ENCODE data around the gene STX18. TPM values are rescaled to one million over a fixed set of nuclear protein-coding genes. Genes with fewer than 3 reads are reported as not detected.
"Not testable (repeated sequence)": the region's sequence is repeated elsewhere in the genome, so short reads cannot be mapped to it uniquely, and the experiment has no call there.

STX18 gene
- polyA plus RNA-seq, 1 donor from 2014 or later = 28.3 TPM

DNA sequence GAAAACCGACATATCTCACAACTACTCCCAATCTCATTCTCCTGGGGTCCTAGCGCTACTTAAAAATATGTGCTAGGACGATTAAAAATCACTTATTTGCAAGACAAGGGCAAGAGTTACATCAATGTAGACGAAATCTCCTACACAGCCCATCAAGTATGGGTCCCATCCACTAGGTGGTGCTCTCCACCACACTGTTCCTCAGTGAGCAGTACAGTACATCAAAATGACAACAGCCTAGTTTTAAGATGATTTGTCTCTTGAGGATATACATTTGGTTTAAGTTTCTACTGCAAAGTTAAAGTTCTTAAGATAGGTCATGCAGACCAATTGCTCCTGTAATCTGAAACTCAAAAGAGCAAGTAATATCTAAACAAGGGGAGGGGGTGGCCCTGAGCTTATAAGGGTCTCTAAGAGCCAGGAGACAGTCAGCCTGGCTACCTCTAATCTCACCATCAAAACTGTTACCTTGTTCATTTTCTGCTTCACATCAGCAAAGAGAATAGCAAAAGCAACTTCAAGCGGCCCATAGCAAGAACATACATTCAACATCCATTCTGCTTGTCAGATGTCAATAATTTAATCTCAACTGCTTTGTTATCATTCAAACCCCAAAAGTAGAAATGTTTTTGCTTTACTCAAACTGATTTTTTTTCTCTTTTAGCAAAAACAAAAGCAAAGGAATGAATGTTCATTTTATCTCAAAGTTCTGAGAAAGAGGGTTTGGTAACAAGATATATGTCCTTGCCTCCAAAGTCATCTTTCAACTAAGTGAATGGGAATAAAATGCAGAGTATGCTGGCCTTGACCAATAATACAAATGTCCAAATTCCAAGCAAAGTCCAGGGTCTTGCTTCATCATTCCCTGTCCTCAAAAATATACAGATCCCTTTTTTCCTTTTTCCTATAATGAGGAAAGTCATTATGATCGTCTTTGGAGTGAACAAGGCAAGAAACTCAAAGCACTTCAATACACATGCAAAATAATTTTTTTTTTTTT lies 53.1 kb downstream of the STX18 start:
- H3K36me3 Mint-ChIP-seq = peaks cover 4% of the 10 kb centered on the region
- H3K4me1 Mint-ChIP-seq = peaks cover 7 to 14% (median 10%) of the 10 kb centered on the region in 3 donors
- no peak overlapping the region for H3K4me3 Mint-ChIP-seq
- no peaks in the 10 kb centered on the region for H3K9me3 Mint-ChIP-seq
- no peaks in the 10 kb centered on the region for H3K27me3 Mint-ChIP-seq
- no peak overlapping the region for H3K27ac Mint-ChIP-seq

GRCh38 chr4:4486969-4487368 lies 54.9 kb downstream of the STX18 start:
- H3K27me3 Mint-ChIP-seq = no peaks in the 10 kb centered on the region
- no peaks in the 10 kb centered on the region for H3K9me3 Mint-ChIP-seq
- peaks cover 4 to 12% (median 11%) of the 10 kb centered on the region in 3 donors for H3K4me1 Mint-ChIP-seq

DNA sequence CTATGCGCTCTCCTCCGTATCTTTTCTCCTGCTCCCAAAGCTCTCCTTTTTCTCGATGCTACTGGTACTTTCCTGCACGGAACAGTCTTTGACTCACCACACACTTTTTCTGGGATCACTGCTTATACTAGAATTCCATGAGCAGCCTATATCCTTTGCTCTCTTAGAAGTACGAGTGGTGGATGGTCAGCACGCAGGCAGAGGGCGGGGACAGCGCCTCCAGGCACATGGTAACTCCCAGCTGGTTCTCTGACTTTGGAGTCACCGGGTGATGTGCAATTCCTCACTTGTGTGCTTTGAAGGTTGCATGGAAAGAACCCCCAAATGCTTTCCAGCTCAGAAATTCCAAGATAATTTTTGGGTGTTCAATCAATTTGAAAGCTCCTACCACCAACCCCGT lies 56.0 kb downstream of the STX18 start:
- Mint-ChIP-seq H3K27me3 (no peaks in the 10 kb centered on the region), H3K9me3 (no peaks in the 10 kb centered on the region), H3K36me3 (peaks cover 8% of the 10 kb centered on the region), H3K4me3 (no peak overlapping the region), H3K4me1 (peaks cover 7 to 11% (median 9%) of the 10 kb centered on the region in 3 donors), H3K27ac (no peak overlapping the region)

More at GRCh38 chr4:4486969-4487368, 54.9 kb downstream of the STX18 start:
- H3K36me3 Mint-ChIP-seq = peaks cover 8% of the 10 kb centered on the region
- no peak overlapping the region for H3K4me3 Mint-ChIP-seq
- H3K27ac Mint-ChIP-seq = no peak overlapping the region

DNA sequence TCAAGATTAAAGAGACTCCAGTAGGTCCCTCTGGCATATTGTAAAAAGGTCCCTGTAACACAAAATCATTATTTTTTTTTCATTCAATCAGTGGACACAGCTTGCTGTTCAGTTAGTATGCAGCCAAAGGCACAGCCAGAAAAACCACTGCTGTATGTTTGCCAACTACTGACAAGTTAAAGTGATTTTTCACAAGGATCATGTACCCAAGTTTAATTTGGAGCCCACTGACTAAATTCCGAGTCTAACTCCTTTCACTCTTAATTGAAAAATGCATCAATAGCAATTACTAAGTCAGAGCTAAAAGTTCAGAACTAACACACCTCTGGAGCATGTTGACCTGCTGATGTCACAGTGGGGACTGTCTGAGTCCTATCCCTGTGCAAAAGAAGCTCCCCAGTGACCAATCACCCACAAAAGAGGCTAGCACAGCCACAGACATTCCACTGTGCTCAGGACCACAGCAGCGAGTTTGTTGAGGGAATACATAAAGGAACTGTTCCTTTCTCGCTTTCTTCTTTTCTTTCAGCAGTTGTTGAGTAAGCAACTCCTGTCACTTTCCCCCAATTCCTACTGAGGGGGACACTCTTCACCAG lies 60.4 kb downstream of the STX18 start:
- Mint-ChIP-seq H3K4me3 (no peak overlapping the region), H3K27me3 (no peaks in the 10 kb centered on the region), H3K27ac (no peak overlapping the region), H3K9me3 (no peaks in the 10 kb centered on the region), H3K36me3 (peaks cover 15% of the 10 kb centered on the region), H3K4me1 (peaks cover 7 to 17% (median 10%) of the 10 kb centered on the region in 3 donors)

- Mint-ChIP-seq H3K4me3 (no peak overlapping the region), H3K27me3 (no peaks in the 10 kb centered on the region), H3K9me3 (no peaks in the 10 kb centered on the region), H3K4me1 (peaks cover 7 to 17% (median 10%) of the 10 kb centered on the region in 3 donors), H3K27ac (peak overlapping the region in 1 of 3 donors; percentile 40), H3K36me3 (peaks cover 16% of the 10 kb centered on the region)
Measured at GRCh38 chr4:4480685-4481398, 61.0 kb downstream of the STX18 start.

DNA sequence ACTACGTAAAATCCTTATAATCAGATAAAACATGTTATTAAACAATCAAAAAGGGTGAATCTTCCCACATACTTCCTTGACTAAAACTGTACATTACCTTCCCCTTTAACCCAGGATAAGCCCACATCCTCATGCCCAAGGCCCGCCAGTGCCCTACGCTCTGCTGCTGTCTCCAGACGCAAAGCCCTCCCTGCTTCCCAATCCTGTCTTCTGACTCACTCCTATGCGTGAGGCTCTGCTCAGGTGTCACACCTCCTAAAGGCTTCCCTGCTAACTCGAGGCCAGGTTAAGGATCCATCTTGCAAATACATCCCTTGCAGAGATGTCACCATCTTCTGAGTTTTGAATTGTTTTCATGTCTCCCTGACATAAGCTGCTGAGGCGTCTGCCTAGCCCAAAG lies 61.6 kb downstream of the STX18 start:
- Mint-ChIP-seq H3K9me3 (no peaks in the 10 kb centered on the region), H3K4me1 (peaks cover 7 to 17% (median 10%) of the 10 kb centered on the region in 3 donors), H3K36me3 (peaks cover 16% of the 10 kb centered on the region), H3K27me3 (no peaks in the 10 kb centered on the region), H3K4me3 (no peak overlapping the region), H3K27ac (no peak overlapping the region)

GRCh38 chr4:4479366-4479765 lies 62.5 kb downstream of the STX18 start:
- no peaks in the 10 kb centered on the region for H3K27me3 Mint-ChIP-seq
- H3K36me3 Mint-ChIP-seq = peaks cover 16% of the 10 kb centered on the region
- H3K27ac Mint-ChIP-seq = no peak overlapping the region
- H3K4me3 Mint-ChIP-seq = no peak overlapping the region
- H3K4me1 Mint-ChIP-seq = peaks cover 7 to 17% (median 11%) of the 10 kb centered on the region in 3 donors
- H3K9me3 Mint-ChIP-seq = no peaks in the 10 kb centered on the region

GRCh38 chr4:4477796-4478195 lies 64.1 kb downstream of the STX18 start:
- Mint-ChIP-seq H3K4me3 (no peak overlapping the region), H3K27ac (no peak overlapping the region), H3K9me3 (no peaks in the 10 kb centered on the region), H3K27me3 (no peaks in the 10 kb centered on the region), H3K36me3 (peaks cover 13% of the 10 kb centered on the region), H3K4me1 (peaks cover 3 to 13% (median 10%) of the 10 kb centered on the region in 3 donors)

DNA sequence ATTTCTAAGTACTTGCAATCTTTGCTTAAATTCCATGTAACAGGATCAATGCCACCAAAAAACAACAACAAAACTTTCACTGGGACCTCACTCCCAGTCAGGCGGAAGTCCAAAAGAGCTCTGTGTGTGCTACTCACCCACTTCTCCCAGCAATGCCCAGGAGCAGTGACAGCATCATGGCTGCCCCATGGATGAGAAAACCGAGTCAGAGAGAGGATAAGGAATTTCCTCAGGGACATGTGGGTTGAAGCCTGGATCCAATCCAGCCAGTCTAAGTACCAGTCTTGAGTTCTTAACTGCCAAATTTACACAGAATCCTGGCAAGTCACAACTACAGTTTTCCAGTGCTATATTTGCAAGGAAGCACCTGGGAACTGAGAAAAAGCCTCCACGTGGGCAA lies 64.5 kb downstream of the STX18 start:
- Mint-ChIP-seq H3K36me3 (peaks cover 14% of the 10 kb centered on the region), H3K4me1 (peaks cover 3 to 9% (median 6%) of the 10 kb centered on the region in 3 donors), H3K9me3 (no peaks in the 10 kb centered on the region), H3K27ac (no peak overlapping the region), H3K4me3 (no peak overlapping the region), H3K27me3 (no peaks in the 10 kb centered on the region)

DNA sequence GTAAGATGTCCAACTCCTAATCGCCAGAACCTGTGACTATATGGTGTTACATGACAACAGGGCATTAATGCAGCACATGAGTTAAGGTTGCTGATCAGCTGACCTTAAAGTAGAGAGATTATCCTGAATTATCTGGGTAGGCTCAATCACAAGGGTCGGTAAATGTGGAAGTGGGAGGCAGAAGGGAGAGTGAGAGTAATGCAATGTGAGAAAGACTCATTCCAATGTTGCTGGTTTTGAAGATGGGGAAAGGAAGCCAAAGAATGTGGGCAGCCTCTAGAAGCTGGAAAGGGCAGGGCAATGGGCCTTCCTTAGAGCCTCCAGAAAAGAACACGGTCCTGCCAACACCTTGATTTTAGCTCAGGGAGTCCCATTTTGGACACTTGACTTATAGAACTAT lies 67.4 kb downstream of the STX18 start:
- Mint-ChIP-seq H3K4me1 (peaks cover 0 to 6% (median 0%) of the 10 kb centered on the region in 3 donors), H3K36me3 (peaks cover 20% of the 10 kb centered on the region), H3K27ac (no peak overlapping the region), H3K27me3 (no peaks in the 10 kb centered on the region), H3K4me3 (no peak overlapping the region), H3K9me3 (no peaks in the 10 kb centered on the region)

GRCh38 chr4:4472344-4472958 lies 69.4 kb downstream of the STX18 start:
- Mint-ChIP-seq H3K4me1 (peaks cover 0 to 6% (median 0%) of the 10 kb centered on the region in 3 donors), H3K36me3 (peaks cover 20% of the 10 kb centered on the region), H3K27ac (no peak overlapping the region), H3K9me3 (no peaks in the 10 kb centered on the region), H3K27me3 (no peaks in the 10 kb centered on the region), H3K4me3 (no peak overlapping the region)

- Mint-ChIP-seq H3K9me3 (peaks cover 0 to 4% (median 0%) of the 10 kb centered on the region in 3 donors), H3K27me3 (no peaks in the 10 kb centered on the region), H3K27ac (no peak overlapping the region), H3K4me3 (no peak overlapping the region), H3K36me3 (peaks cover 28% of the 10 kb centered on the region), H3K4me1 (peaks cover 0 to 6% (median 0%) of the 10 kb centered on the region in 3 donors)
Measured at GRCh38 chr4:4471195-4471594, 70.7 kb downstream of the STX18 start.

- H3K4me1 Mint-ChIP-seq = peaks cover 0 to 6% (median 0%) of the 10 kb centered on the region in 3 donors
- H3K36me3 Mint-ChIP-seq = peaks cover 37% of the 10 kb centered on the region
- H3K27ac Mint-ChIP-seq = no peak overlapping the region
- no peaks in the 10 kb centered on the region for H3K27me3 Mint-ChIP-seq
- H3K4me3 Mint-ChIP-seq = no peak overlapping the region
- H3K9me3 Mint-ChIP-seq = peaks cover 1 to 4% (median 4%) of the 10 kb centered on the region in 3 donors
Measured at GRCh38 chr4:4470208-4470607, 71.6 kb downstream of the STX18 start.

GRCh38 chr4:4465238-4465637 lies 76.6 kb downstream of the STX18 start:
- peaks cover 45% of the 10 kb centered on the region for H3K36me3 Mint-ChIP-seq
- not testable (repeated sequence) for H3K27ac Mint-ChIP-seq, H3K27me3 Mint-ChIP-seq, H3K4me1 Mint-ChIP-seq, H3K4me3 Mint-ChIP-seq, H3K9me3 Mint-ChIP-seq
